Adrenal gland (tissue), 12 donors: ENCODE data around the gene CD34. TPM values are rescaled to one million over a fixed set of nuclear protein-coding genes. Genes with fewer than 3 reads are reported as not detected.
"Not testable (repeated sequence)": the region's sequence is repeated elsewhere in the genome, so short reads cannot be mapped to it uniquely, and the experiment has no call there.

Source experiments
- DNase-seq, 7 donors: peaks; one replicate each; pipeline ENCODE4 v3.0.0-alpha.2; 2019 to 2020
- H3K27ac ChIP-seq, 5 donors: fragments of 200-600 bp; sonication (generic) in 4 of 5; 1 replicate in 3 of 5; 2 replicates in 2 of 5; pipeline versions ENCODE4 v1.5.1 to v1.8.0; 2016 to 2020; ENCODE audit warnings: mild to moderate bottlenecking in 1 of 5
- H3K27me3 ChIP-seq: fragments of 200-600 bp; 2 replicates; pipeline ENCODE4 v1.8.0; 2021
- H3K36me3 ChIP-seq, 2 donors: fragments of 200-600 bp; replicated peaks in 1 of 2; 1 replicate in 1 of 2; 2 replicates in 1 of 2; pipeline versions ENCODE4 v1.5.1 to v1.8.0; 2018 to 2022
- H3K4me1 ChIP-seq, 2 donors: fragments of 200-600 bp; replicated peaks in 1 of 2; 1 replicate in 1 of 2; 2 replicates in 1 of 2; pipeline versions ENCODE4 v1.5.1 to v1.8.0; 2018 to 2021
- H3K4me3 ChIP-seq, 4 donors: fragments of 200-600 bp; sonication (generic) in 3 of 4; one replicate each; pipeline ENCODE4 v1.5.1; 2016 to 2018
- H3K9me3 ChIP-seq, 3 donors: fragments of 200-600 bp; sonication (generic) in 1 of 3; replicated peaks in 1 of 3; 1 replicate in 2 of 3; 2 replicates in 1 of 3; pipeline versions ENCODE4 v1.5.1 to v1.8.0; 2016 to 2021
- POLR2A ChIP-seq, 2 donors: fragments of 450-650 bp; IDR thresholded peaks; one replicate each; pipeline ENCODE4 v1.6.1; 2017; ENCODE audit warnings: antibody characterized with exemption in 2 of 2, mild to moderate bottlenecking in 2 of 2, moderate library complexity in 1 of 2
- WGBS, 4 donors: extraction: QIAGEN DNeasy Blood & Tissue Kit in 2 of 4; methylation state at CpG; one replicate each; pipeline versions ENCODE4 v1.1.5 to v1.1.7; 2013 to 2017; 5-methylcytosine and 5-hydroxymethylcytosine counted together
- intact Hi-C, 2 donors: fragments of 100-400 bp; cut with DNase I; formaldehyde crosslinking; loops; one replicate each; pipeline versions ENCODE4 v1.14.1 to v1.15.0; 2022 to 2023
- polyA plus RNA-seq, 3 donors: library from polyadenylated mRNA; stranded (reverse); fragments of 200-250 nt in 2 of 3; fragments of 350-450 nt in 1 of 3; fragmentation: Illumina TruSeq in 1 of 3; extraction: RNeasy Lipid Tissue Mini Kit (QIAGEN cat#74804) in 1 of 3; gene quantifications; one replicate each; pipeline ENCODE4 v1.2.3, GENCODE V29; 2013 to 2014
- total RNA-seq, 9 donors: library from RNA; depleted of rRNA in 4 of 9; stranded (reverse); fragments of >200 nt in 4 of 9; fragments of 120-200 nt in 1 of 9; fragmentation: NEBNext Ultra II Directional in 1 of 9; extraction: Animal tissue kit (Norgen Biotek cat#: 25700) in 1 of 9; gene quantifications; one replicate each; pipeline versions ENCODE4 v1.1.0 to v1.2.4, GENCODE V29; 2013 to 2023
- TF ChIP-seq, protein P1 (sequence below), 6 experiments: fragments of 450-650 bp in 4 of 6; fragments of 200-600 bp in 2 of 6; sonication (generic) in 1 of 6; IDR thresholded peaks; 1 replicate in 5 of 6; 2 replicates in 1 of 6; pipeline versions ENCODE4 v1.5.1 to v1.8.0; 2016 to 2021; ENCODE audit warnings: antibody characterized with exemption in 6 of 6, mild to moderate bottlenecking in 2 of 6, moderate library complexity in 1 of 6
- donor health status: healthy with polysubstance abuse.
- donor health status: Bipolar disorder and iron deficiency.
- donor health status: DM: yes; HTN: yes; CAD: no.
- donor health status: DM: no; HTN: no; CAD: no.
- donor health status: DM: no; HTN: no; CAD: no.
- donor health status: DM: yes; HTN: yes; CAD: no.

Gene CD34
- total and polyA plus RNA-seq, 12 donors: 9.0 to 48.6 (median 28.1) TPM

DNA sequence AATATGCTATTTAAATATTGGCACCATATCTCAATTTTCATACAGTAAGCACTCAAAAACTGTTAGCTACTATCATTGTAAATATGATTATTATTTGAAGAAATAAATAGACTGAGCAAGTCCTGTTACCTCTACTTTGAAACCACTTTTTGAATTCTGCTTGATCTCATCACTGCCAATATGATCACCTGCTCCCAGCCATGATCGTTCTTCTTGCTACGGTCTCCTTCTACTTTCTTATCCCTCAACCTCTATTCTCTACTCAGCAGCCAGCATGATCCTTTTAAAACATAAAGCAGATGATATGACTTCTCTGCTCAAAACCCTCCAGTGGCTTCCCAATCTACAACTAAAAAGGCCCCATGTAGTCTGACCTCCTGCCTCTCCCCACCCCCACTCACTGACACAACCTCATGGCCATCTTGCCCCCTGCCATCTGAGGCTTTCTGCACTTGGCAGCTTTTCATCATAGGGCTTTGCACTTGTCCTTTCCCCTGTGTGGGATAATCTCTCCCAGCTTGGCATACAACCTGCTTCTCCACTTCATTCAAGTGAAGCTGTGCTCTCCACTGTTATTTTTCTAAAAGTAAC is 27.2 kb downstream of the CD34 start:
- H3K36me3 ChIP-seq: no peaks in the 10 kb centered on the region
- H3K9me3 ChIP-seq: no peaks in the 10 kb centered on the region
- H3K27ac ChIP-seq: peak overlapping the region in 2 of 5 donors; percentile 19 to 24
- peak overlapping the region in 1 of 4 donors; percentile 13 for H3K4me3 ChIP-seq
- TF ChIP-seq POLR2A (IDR thresholded peaks at IDR 0.05): no peak
- TF ChIP-seq, protein P1, sequence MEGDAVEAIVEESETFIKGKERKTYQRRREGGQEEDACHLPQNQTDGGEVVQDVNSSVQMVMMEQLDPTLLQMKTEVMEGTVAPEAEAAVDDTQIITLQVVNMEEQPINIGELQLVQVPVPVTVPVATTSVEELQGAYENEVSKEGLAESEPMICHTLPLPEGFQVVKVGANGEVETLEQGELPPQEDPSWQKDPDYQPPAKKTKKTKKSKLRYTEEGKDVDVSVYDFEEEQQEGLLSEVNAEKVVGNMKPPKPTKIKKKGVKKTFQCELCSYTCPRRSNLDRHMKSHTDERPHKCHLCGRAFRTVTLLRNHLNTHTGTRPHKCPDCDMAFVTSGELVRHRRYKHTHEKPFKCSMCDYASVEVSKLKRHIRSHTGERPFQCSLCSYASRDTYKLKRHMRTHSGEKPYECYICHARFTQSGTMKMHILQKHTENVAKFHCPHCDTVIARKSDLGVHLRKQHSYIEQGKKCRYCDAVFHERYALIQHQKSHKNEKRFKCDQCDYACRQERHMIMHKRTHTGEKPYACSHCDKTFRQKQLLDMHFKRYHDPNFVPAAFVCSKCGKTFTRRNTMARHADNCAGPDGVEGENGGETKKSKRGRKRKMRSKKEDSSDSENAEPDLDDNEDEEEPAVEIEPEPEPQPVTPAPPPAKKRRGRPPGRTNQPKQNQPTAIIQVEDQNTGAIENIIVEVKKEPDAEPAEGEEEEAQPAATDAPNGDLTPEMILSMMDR (IDR thresholded peaks at IDR 0.05): no peak
- no peaks in the 10 kb centered on the region for H3K27me3 ChIP-seq
- intact Hi-C loops: no loop called here
- H3K4me1 ChIP-seq: peaks cover 7 to 17% of the 10 kb centered on the region in 2 donors
- DNase-seq: no peak
- WGBS, 4 donors: 74 to 85% (median 80%) methylated on average over 2 of the region's 2 CpGs

DNA sequence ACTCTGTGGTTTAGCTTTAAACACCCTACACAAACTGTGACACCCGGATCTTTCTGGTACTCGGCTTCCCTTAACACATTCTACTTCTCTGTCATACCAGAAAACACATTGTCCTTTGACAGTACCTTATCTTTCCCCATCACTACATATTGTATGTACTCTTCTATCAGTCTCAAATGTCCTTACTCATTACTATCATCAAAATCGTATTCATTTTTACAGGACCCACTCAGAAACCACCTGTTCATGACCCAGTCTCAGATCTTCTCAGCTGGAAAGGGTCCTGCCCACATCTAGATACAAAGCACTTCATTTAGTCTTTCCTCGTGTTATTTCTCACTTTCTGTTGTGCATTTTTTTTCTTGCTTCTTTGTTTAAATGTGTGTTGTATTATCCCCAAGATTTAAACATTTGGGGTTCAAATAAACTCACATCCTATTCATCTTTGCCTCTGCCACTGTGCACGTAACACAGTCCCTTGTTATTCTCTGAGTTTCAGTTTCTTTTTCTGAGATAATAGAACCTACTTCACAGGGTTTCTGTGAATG is 27.7 kb downstream of the CD34 start:
- H3K27me3 ChIP-seq: no peaks in the 10 kb centered on the region
- H3K36me3 ChIP-seq: no peaks in the 10 kb centered on the region
- peak overlapping the region in 1 of 4 donors; percentile 13 for H3K4me3 ChIP-seq
- H3K9me3 ChIP-seq: no peaks in the 10 kb centered on the region
- peak overlapping the region in 2 of 5 donors; percentile 19 to 24 for H3K27ac ChIP-seq
- DNase-seq: no peak
- WGBS, 4 donors: 45 to 59% (median 54%) methylated on average over 5 of the region's 5 CpGs
- H3K4me1 ChIP-seq: peaks cover 6 to 15% of the 10 kb centered on the region in 2 donors
- TF ChIP-seq, protein P1 (IDR thresholded peaks at IDR 0.05): no peak
- no peak for TF ChIP-seq POLR2A (IDR thresholded peaks at IDR 0.05)
- intact Hi-C loops: no loop called here

GRCh38 chr1:207882692-207883091 is 28.2 kb downstream of the CD34 start:
- 37 to 51% (median 50%) methylated on average over 3 of the region's 3 CpGs for WGBS, 4 donors
- peak overlapping the region in 1 of 5 donors; percentile 19 for H3K27ac ChIP-seq
- intact Hi-C loops: no loop called here

GRCh38 chr1:207878939-207879338 is 32.0 kb downstream of the CD34 start:
- intact Hi-C loops: no loop called here
- 77 to 95% (median 83%) methylated on average over 1 of the region's 1 CpG for WGBS, 4 donors
- Histone ChIP-seq H3K27me3 (no peaks in the 10 kb centered on the region), H3K36me3 (no peaks in the 10 kb centered on the region), H3K4me3 (no peak overlapping the region), H3K27ac (no peak overlapping the region), H3K4me1 (peaks cover under 1 to 7% of the 10 kb centered on the region in 2 donors), H3K9me3 (no peaks in the 10 kb centered on the region)
- TF ChIP-seq, protein P1 (IDR thresholded peaks at IDR 0.05): no peak
- TF ChIP-seq POLR2A (IDR thresholded peaks at IDR 0.05): no peak
- peak in 1 of 7 donors; percentile 6 for DNase-seq

More at GRCh38 chr1:207882692-207883091, 28.2 kb downstream of the CD34 start:
- Histone ChIP-seq H3K27me3 (no peaks in the 10 kb centered on the region), H3K9me3 (no peaks in the 10 kb centered on the region), H3K4me1 (peaks cover 6 to 15% of the 10 kb centered on the region in 2 donors), H3K4me3 (no peak overlapping the region), H3K36me3 (no peaks in the 10 kb centered on the region)
- DNase-seq: no peak
- no peak for TF ChIP-seq POLR2A (IDR thresholded peaks at IDR 0.05)
- TF ChIP-seq, protein P1 (IDR thresholded peaks at IDR 0.05): no peak

- 79 to 89% (median 87%) methylated on average over 3 to 4 of the region's 5 CpGs for WGBS, 4 donors
- H3K27me3 ChIP-seq, H3K27ac ChIP-seq, DNase-seq, H3K36me3 ChIP-seq, H3K4me3 ChIP-seq, H3K9me3 ChIP-seq, intact Hi-C loops: not testable (repeated sequence)
- peaks cover 11 to 18% of the 10 kb centered on the region in 2 donors for H3K4me1 ChIP-seq
Observed at GRCh38 chr1:207877914-207878313, 33.0 kb downstream of the CD34 start.
